SJCRH30 (cell line): ENCODE results near the gene YPEL2. TPM values are rescaled to one million over a fixed set of nuclear protein-coding genes. Genes with fewer than 3 reads are reported as not detected.

ENCODE experiments used
- DNase-seq, 2 experiments: peaks; one replicate each; pipeline ENCODE4 v3.0.0-alpha.2; 2015 to 2020
- H3K27ac ChIP-seq: fragments of 250-450 bp; sonication (Bioruptor Pico); 2 replicates; pipeline ENCODE4 v1.5.1; 2020; ENCODE audit warnings: mild to moderate bottlenecking, moderate library complexity
- H3K27me3 ChIP-seq: fragments of 250-450 bp; sonication (Bioruptor Pico); 2 replicates; pipeline ENCODE4 v1.5.1; 2020; ENCODE audit warnings: mild to moderate bottlenecking, moderate library complexity
- H3K36me3 ChIP-seq: fragments of 250-450 bp; sonication (Bioruptor Pico); 2 replicates; pipeline ENCODE4 v1.5.1; 2020; ENCODE audit warnings: mild to moderate bottlenecking, moderate library complexity
- H3K4me1 ChIP-seq: fragments of 250-450 bp; sonication (Bioruptor Pico); 2 replicates; pipeline ENCODE4 v1.5.1; 2020; ENCODE audit warnings: mild to moderate bottlenecking, moderate library complexity
- H3K4me3 ChIP-seq: fragments of 250-450 bp; sonication (Bioruptor Pico); 2 replicates; pipeline ENCODE4 v1.5.1; 2020; ENCODE audit warnings: mild to moderate bottlenecking, moderate library complexity
- H3K9me3 ChIP-seq: fragments of 250-450 bp; sonication (Bioruptor Pico); replicated peaks from 2 replicates; pipeline ENCODE4 v1.5.1; 2020; ENCODE audit warnings: mild to moderate bottlenecking, moderate library complexity
- total RNA-seq: library from RNA; depleted of rRNA; stranded (reverse); fragments of >200 nt; shearing (Covaris generic); gene quantifications from 2 replicates; pipeline ENCODE4 v1.2.3, GENCODE V29; 2014

Gene YPEL2
- total RNA-seq, 1 experiment from 2014 or later, result 1.6 TPM

- Histone ChIP-seq H3K4me3 (no peak overlapping the region), H3K4me1 (no peaks in the 10 kb centered on the region), H3K9me3 (no peaks in the 10 kb centered on the region), H3K36me3 (no peaks in the 10 kb centered on the region), H3K27me3 (no peaks in the 10 kb centered on the region), H3K27ac (no peak overlapping the region)
- DNase-seq, result no peak
Measured at GRCh38 chr17:59413014-59413766, 81.7 kb downstream of the YPEL2 start.

DNA sequence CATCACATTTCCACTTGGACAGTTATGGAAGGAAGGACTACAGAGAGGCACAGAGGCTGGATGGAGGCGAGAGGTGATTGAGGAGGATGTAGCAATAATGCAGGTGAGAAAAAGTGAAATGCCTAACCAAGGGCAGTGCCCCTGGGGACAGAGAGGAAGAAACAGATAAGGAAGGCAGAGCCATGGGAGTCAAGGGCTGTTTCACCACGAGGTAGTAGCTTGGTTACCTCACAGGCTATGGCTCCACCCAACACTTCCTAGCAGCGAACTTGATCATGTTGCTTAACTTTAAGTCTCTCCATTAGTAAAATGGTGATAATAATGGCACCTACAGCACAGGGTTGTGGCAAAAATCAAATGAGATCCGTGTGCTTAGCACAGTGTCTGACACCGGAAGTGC is 83.9 kb downstream of the YPEL2 start:
- H3K27ac ChIP-seq, result no peak overlapping the region
- no peak overlapping the region for H3K4me3 ChIP-seq
- H3K36me3 ChIP-seq, result no peaks in the 10 kb centered on the region
- H3K27me3 ChIP-seq, result no peaks in the 10 kb centered on the region
- no peaks in the 10 kb centered on the region for H3K9me3 ChIP-seq
- DNase-seq, result no peak
- H3K4me1 ChIP-seq, result no peaks in the 10 kb centered on the region

GRCh38 chr17:59416184-59416583 is 84.7 kb downstream of the YPEL2 start:
- Histone ChIP-seq H3K9me3 (no peaks in the 10 kb centered on the region), H3K4me1 (no peaks in the 10 kb centered on the region), H3K27ac (no peak overlapping the region), H3K36me3 (no peaks in the 10 kb centered on the region), H3K27me3 (no peaks in the 10 kb centered on the region), H3K4me3 (no peak overlapping the region)
- no peak for DNase-seq

DNA sequence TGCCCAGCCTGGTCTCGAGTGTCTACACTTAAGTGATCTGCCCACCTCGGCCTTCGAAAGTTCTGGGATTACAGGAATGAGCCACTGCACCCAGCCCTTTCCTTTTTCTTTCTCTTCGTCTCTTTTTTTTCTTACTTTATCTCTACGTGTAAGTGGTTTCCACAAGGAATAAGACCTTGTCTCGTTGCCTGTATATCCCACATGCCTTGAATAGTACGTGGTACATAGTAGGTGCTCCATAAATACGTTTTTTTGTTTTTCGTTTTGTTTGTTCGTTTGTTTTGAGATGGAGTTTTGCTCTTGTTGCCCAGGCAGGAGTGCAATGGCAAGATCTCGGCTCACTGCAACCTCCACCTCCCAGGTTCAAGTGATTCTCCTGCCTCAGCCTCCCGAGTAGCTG is 86.0 kb downstream of the YPEL2 start:
- Histone ChIP-seq H3K4me3 (no peak overlapping the region), H3K9me3 (no peaks in the 10 kb centered on the region), H3K27me3 (no peaks in the 10 kb centered on the region), H3K36me3 (no peaks in the 10 kb centered on the region), H3K27ac (no peak overlapping the region), H3K4me1 (no peaks in the 10 kb centered on the region)
- no peak for DNase-seq

DNA sequence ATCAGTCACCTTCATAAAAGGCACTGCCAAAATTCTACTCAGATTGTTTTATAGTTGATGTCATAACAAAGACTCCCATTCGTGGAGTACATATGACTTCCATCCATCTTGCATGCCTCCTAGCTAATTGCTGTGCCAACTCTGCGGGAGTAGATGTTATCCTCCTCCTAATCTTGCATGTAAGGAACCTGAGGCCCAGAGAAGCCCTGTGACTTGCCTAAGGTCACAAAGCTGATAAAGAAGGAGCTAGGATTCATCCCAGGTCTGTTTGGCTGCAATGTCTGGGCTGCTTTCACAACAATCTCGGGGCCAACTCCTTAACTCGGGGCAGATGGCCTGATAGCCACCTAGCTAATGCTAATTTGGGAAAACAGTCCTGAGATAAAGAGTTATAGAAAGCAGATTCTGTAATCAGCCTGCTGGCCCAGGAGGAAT is 87.3 kb downstream of the YPEL2 start:
- Histone ChIP-seq H3K9me3 (no peaks in the 10 kb centered on the region), H3K27ac (no peak overlapping the region), H3K27me3 (no peaks in the 10 kb centered on the region), H3K4me1 (no peaks in the 10 kb centered on the region), H3K36me3 (no peaks in the 10 kb centered on the region), H3K4me3 (no peak overlapping the region)
- no peak for DNase-seq

DNA sequence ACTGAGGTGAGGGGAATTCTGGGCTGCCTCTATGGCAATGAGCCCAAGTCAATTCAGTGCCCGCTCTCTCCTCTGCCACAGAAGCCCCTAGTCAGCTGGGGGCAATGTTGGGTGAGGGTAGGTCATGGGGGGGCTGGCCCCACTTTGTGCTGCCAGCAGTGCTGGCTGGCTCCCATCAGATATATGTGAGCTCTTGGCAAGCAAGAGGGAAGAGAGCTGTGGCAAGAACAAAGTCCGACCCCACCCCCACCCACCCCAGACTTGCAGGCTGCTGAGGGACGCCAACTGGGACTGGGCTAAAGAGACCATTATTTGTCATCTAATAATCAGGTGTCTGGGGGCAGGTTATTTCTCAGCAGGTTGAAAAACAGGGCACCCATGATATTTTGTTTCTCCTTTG is 89.4 kb downstream of the YPEL2 start:
- H3K4me1 ChIP-seq, result no peaks in the 10 kb centered on the region
- no peak overlapping the region for H3K4me3 ChIP-seq
- no peak for DNase-seq
- no peaks in the 10 kb centered on the region for H3K36me3 ChIP-seq
- no peak overlapping the region for H3K27ac ChIP-seq
- no peaks in the 10 kb centered on the region for H3K9me3 ChIP-seq
- H3K27me3 ChIP-seq, result no peaks in the 10 kb centered on the region

- Histone ChIP-seq H3K9me3 (no peaks in the 10 kb centered on the region), H3K4me3 (no peak overlapping the region), H3K27me3 (no peaks in the 10 kb centered on the region), H3K27ac (no peak overlapping the region), H3K4me1 (no peaks in the 10 kb centered on the region), H3K36me3 (no peaks in the 10 kb centered on the region)
- no peak for DNase-seq
Measured at GRCh38 chr17:59421722-59422121, 90.3 kb downstream of the YPEL2 start.

- Histone ChIP-seq H3K36me3 (no peaks in the 10 kb centered on the region), H3K4me3 (no peak overlapping the region), H3K27ac (no peak overlapping the region), H3K9me3 (no peaks in the 10 kb centered on the region), H3K4me1 (no peaks in the 10 kb centered on the region), H3K27me3 (no peaks in the 10 kb centered on the region)
- DNase-seq, result peak; percentile 6 to 18
Measured at GRCh38 chr17:59423137-59423724, 91.8 kb downstream of the YPEL2 start.

DNA sequence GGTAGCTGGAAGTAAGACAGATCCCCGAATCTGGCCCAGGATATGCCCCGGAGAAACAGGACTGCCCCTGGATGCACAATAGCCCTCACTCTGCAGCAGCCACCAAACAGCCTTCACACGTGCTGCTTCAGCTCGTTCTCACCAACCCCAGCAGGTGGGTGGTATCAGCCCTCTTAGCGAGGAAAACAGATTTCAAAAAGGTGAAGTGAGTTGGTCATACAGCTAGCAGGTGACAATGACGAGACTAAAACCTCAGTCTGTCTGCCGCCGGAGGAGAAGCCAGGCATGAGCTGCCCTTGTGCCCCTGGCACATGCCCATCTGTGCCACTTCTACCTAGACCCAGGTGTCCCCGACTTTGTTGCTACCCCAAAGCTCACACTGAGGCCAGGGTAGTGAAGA is 92.4 kb downstream of the YPEL2 start:
- no peaks in the 10 kb centered on the region for H3K36me3 ChIP-seq
- DNase-seq, result no peak
- H3K9me3 ChIP-seq, result no peaks in the 10 kb centered on the region
- no peak overlapping the region for H3K4me3 ChIP-seq
- no peaks in the 10 kb centered on the region for H3K27me3 ChIP-seq
- H3K27ac ChIP-seq, result no peak overlapping the region
- no peaks in the 10 kb centered on the region for H3K4me1 ChIP-seq

GRCh38 chr17:59424331-59424730 is 92.9 kb downstream of the YPEL2 start:
- Histone ChIP-seq H3K4me1 (no peaks in the 10 kb centered on the region), H3K9me3 (no peaks in the 10 kb centered on the region), H3K27me3 (no peaks in the 10 kb centered on the region), H3K4me3 (no peak overlapping the region), H3K36me3 (no peaks in the 10 kb centered on the region), H3K27ac (no peak overlapping the region)
- DNase-seq, result no peak

DNA sequence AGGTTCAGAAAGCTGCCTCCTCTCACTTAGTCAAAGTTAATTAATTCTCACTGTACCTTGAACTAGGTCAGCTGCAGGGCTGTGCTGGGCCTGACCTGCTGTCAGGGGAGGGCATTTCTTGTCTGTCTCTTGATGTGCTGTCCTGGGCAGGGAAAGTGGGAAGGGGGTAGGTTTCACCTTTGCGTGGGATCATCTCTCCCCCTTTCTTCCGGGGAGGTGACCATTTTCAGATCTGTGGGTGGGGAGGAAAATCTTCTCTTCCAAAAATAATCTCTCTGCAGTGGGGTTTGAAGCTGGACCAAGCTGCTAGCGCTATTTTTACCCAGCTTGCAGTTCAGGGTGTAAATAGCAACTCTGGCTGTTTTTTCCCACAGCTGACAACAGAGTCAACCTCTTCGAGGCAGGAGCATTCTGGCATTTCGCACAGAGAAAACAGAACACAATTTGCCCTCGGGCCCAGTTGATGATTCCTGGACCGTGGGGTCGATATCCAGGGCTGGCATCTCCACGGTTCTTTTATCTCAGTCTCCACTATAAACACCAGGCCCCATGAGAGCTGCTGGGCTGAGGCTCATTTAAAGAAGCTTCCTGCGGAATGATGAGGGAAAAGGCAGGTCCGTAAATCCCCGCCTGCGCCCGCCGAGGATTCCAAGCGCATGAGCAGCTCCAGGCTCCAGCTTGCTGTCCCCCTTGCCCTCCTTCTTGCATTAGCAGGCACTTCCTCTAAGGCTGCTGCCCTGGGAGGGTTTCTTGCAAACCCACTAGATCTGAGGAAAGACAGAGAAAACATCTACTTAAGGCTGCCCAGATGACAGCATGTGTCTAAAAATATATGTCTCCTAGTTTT is 93.9 kb downstream of the YPEL2 start:
- H3K4me1 ChIP-seq, result no peaks in the 10 kb centered on the region
- no peak overlapping the region for H3K4me3 ChIP-seq
- DNase-seq, result no peak
- no peak overlapping the region for H3K27ac ChIP-seq
- no peaks in the 10 kb centered on the region for H3K9me3 ChIP-seq
- no peaks in the 10 kb centered on the region for H3K27me3 ChIP-seq
- no peaks in the 10 kb centered on the region for H3K36me3 ChIP-seq

DNA sequence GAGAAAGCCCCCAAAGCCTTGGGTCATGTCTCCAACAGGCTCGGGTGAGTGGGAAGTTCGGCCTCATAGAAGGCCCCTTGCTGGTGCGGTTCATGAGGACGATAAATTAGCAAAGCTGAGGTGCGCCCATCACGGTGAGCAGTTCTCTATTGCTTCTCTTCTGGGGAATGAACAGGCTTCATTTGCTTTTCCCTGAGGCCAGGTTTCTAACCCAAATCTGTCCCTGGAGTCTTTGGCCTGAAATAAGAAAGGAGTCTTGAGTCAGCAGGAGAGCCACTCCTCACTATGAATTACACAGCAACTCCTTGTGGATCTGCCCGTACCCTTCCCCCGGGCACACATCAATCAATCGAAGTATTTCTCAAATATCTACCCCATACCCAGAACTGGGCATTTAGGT is 94.6 kb downstream of the YPEL2 start:
- H3K27me3 ChIP-seq, result no peaks in the 10 kb centered on the region
- DNase-seq, result no peak
- H3K4me3 ChIP-seq, result no peak overlapping the region
- no peaks in the 10 kb centered on the region for H3K9me3 ChIP-seq
- H3K36me3 ChIP-seq, result no peaks in the 10 kb centered on the region
- H3K27ac ChIP-seq, result no peak overlapping the region
- no peaks in the 10 kb centered on the region for H3K4me1 ChIP-seq

GRCh38 chr17:59427425-59427921 is 96.0 kb downstream of the YPEL2 start:
- H3K4me3 ChIP-seq, result no peak overlapping the region
- H3K9me3 ChIP-seq, result no peaks in the 10 kb centered on the region
- H3K27me3 ChIP-seq, result no peaks in the 10 kb centered on the region
- no peaks in the 10 kb centered on the region for H3K36me3 ChIP-seq
- no peak for DNase-seq
- no peaks in the 10 kb centered on the region for H3K4me1 ChIP-seq
- H3K27ac ChIP-seq, result no peak overlapping the region

GRCh38 chr17:59427996-59428395 is 96.5 kb downstream of the YPEL2 start:
- no peak for DNase-seq
- Histone ChIP-seq H3K27ac (no peak overlapping the region), H3K4me3 (no peak overlapping the region), H3K4me1 (no peaks in the 10 kb centered on the region), H3K27me3 (no peaks in the 10 kb centered on the region), H3K36me3 (no peaks in the 10 kb centered on the region), H3K9me3 (no peaks in the 10 kb centered on the region)

DNA sequence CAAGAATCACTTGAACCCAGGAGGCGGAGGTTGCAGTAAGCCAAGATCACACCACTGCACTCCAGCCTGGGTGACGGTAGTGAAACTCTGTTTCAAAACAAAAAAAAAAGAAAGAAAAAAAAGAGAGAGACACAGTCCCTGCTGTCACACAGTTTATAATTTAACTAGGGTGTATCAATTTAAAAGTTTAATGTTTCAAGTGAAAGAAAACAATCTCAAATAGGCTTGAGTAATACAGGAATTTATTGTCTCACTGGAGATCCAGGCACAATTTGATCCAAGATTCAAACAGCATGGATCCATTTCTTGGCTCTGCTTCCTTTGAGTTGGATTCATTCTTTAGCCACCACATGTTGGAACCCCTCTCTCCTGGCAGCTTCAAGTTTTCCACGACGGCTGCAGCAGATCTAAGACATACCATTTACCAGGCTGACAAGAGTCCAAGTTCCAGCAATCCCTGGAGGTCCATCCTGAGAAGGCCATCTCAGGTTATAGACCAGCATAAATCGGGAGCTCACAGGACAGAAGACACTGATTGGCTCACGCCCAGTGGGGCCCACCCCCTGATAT is 97.5 kb downstream of the YPEL2 start:
- Histone ChIP-seq H3K4me3 (no peak overlapping the region), H3K27ac (no peak overlapping the region), H3K36me3 (no peaks in the 10 kb centered on the region), H3K27me3 (no peaks in the 10 kb centered on the region), H3K4me1 (no peaks in the 10 kb centered on the region), H3K9me3 (no peaks in the 10 kb centered on the region)
- DNase-seq, result no peak
